Measurements from ENCODE around the gene NUDT21. TPM values are rescaled to one million over a fixed set of nuclear protein-coding genes. Genes with fewer than 3 reads are reported as not detected.

The NUDT21 gene
- total RNA-seq, 1 experiment from 2014 or later: 109 TPM

- no peak overlapping the region for H3K4me2 ChIP-seq (ENCODE audit: low read length)
- intact Hi-C loops (cut with micrococcal nuclease): no loop called here
- peaks cover 55% of the 10 kb centered on the region for H3K36me3 ChIP-seq (ENCODE audit: low read depth, low read length)
- H3K9me3 ChIP-seq (ENCODE audit: low read length): no peaks in the 10 kb centered on the region
- no TSS peak for BruUV-seq (replicated peaks)
- H3K27me3 ChIP-seq (ENCODE audit: low read length): no peaks in the 10 kb centered on the region
- DNase-seq: no peak
- H3K9me2 ChIP-seq (replicated peaks; ENCODE audit: low read length): no peaks in the 10 kb centered on the region
- no peak overlapping the region for H3K9ac ChIP-seq (ENCODE audit: low read length)
- no peak overlapping the region for H3K27ac ChIP-seq (ENCODE audit: low read length)
- peaks cover 4% of the 10 kb centered on the region; the same call in 1 of the 2 replicates for H4K20me1 ChIP-seq (ENCODE audit: low read length)
- no peak overlapping the region for H3K4me3 ChIP-seq (ENCODE audit: low read length)
- H3K79me2 ChIP-seq (ENCODE audit: low read length): no peaks in the 10 kb centered on the region
- H3K4me1 ChIP-seq (ENCODE audit: insufficient read depth, low read length): peaks cover 18% of the 10 kb centered on the region
- CTCF ChIA-PET: interaction anchor here (0.6 kb wide), 1 partner anchor 125 kb away, joined by 4 read pairs; no protein-coding TSS in a partner anchor
- no peak for TF ChIP-seq EZH2 (IDR thresholded peaks at IDR 0.05; ENCODE audit: low read length, unreplicated experiment)
- TF ChIP-seq, protein P1, sequence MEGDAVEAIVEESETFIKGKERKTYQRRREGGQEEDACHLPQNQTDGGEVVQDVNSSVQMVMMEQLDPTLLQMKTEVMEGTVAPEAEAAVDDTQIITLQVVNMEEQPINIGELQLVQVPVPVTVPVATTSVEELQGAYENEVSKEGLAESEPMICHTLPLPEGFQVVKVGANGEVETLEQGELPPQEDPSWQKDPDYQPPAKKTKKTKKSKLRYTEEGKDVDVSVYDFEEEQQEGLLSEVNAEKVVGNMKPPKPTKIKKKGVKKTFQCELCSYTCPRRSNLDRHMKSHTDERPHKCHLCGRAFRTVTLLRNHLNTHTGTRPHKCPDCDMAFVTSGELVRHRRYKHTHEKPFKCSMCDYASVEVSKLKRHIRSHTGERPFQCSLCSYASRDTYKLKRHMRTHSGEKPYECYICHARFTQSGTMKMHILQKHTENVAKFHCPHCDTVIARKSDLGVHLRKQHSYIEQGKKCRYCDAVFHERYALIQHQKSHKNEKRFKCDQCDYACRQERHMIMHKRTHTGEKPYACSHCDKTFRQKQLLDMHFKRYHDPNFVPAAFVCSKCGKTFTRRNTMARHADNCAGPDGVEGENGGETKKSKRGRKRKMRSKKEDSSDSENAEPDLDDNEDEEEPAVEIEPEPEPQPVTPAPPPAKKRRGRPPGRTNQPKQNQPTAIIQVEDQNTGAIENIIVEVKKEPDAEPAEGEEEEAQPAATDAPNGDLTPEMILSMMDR (conservative IDR thresholded peaks at IDR 0.05; ENCODE audit: low read depth, low read length): no peak
- no peak overlapping the region for H2AFZ ChIP-seq (ENCODE audit: low read length)
- POLR2A ChIA-PET (ENCODE audit: unreplicated experiment): no interaction called here
- H3F3A ChIP-seq (ENCODE audit: low read length, unreplicated experiment): no peaks in the 10 kb centered on the region
- ATAC-seq: no peak
Observed at GRCh38 chr16:56475201-56475600, 24.1 kb upstream of the NUDT21 start.

- Histone ChIP-seq H3K79me2 (ENCODE audit: low read length) (no peaks in the 10 kb centered on the region), H3K9me2 (replicated peaks; ENCODE audit: low read length) (no peaks in the 10 kb centered on the region), H3K4me2 (ENCODE audit: low read length) (peak overlapping the region; percentile 70), H4K20me1 (ENCODE audit: low read length) (peaks cover 4% of the 10 kb centered on the region; the same call in 1 of the 2 replicates), H3K27me3 (ENCODE audit: low read length) (no peaks in the 10 kb centered on the region), H3K9me3 (ENCODE audit: low read length) (no peaks in the 10 kb centered on the region), H3K36me3 (ENCODE audit: low read depth, low read length) (peaks cover 54% of the 10 kb centered on the region), H2AFZ (ENCODE audit: low read length) (no peak overlapping the region), H3K4me3 (ENCODE audit: low read length) (peak overlapping the region; percentile 42; the same call in 1 of the 2 replicates), H3K4me1 (ENCODE audit: insufficient read depth, low read length) (peaks cover 22% of the 10 kb centered on the region), H3K9ac (ENCODE audit: low read length) (no peak overlapping the region), H3K27ac (ENCODE audit: low read length) (peak overlapping the region; percentile 57), H3F3A (ENCODE audit: low read length, unreplicated experiment) (peaks cover 5% of the 10 kb centered on the region)
- ChIA-PET CTCF (no interaction called here), POLR2A (ENCODE audit: unreplicated experiment) (no interaction called here)
- intact Hi-C loops (cut with micrococcal nuclease): no loop called here
- BruUV-seq (replicated peaks): no TSS peak
- TF ChIP-seq EZH2 (IDR thresholded peaks at IDR 0.05; ENCODE audit: low read length, unreplicated experiment) (no peak), EZH2phosphoT487 (IDR thresholded peaks at IDR 0.05; ENCODE audit: borderline replicate concordance, low read length) (no peak)
- TF ChIP-seq, protein P1 (conservative IDR thresholded peaks at IDR 0.05; ENCODE audit: low read depth, low read length): no peak
- ATAC-seq (no peak), DNase-seq (no peak)
Observed at GRCh38 chr16:56470666-56471065, 19.5 kb upstream of the NUDT21 start.

GRCh38 chr16:56470232-56470631 is 19.1 kb upstream of the NUDT21 start:
- BruUV-seq (replicated peaks): no TSS peak
- ChIA-PET CTCF (no interaction called here), POLR2A (ENCODE audit: unreplicated experiment) (no interaction called here)
- Histone ChIP-seq H3K9ac (ENCODE audit: low read length) (no peak overlapping the region), H3K27me3 (ENCODE audit: low read length) (no peaks in the 10 kb centered on the region), H3K4me1 (ENCODE audit: insufficient read depth, low read length) (peaks cover 22% of the 10 kb centered on the region), H3K79me2 (ENCODE audit: low read length) (no peaks in the 10 kb centered on the region), H3K27ac (ENCODE audit: low read length) (peak overlapping the region; percentile 66), H4K20me1 (ENCODE audit: low read length) (peaks cover 4% of the 10 kb centered on the region; the same call in 1 of the 2 replicates), H3K36me3 (ENCODE audit: low read depth, low read length) (peaks cover 52% of the 10 kb centered on the region), H3K4me2 (ENCODE audit: low read length) (peak overlapping the region; percentile 70), H3K4me3 (ENCODE audit: low read length) (peak overlapping the region; percentile 42; the same call in 1 of the 2 replicates), H2AFZ (ENCODE audit: low read length) (no peak overlapping the region), H3F3A (ENCODE audit: low read length, unreplicated experiment) (peaks cover 5% of the 10 kb centered on the region), H3K9me3 (ENCODE audit: low read length) (no peaks in the 10 kb centered on the region), H3K9me2 (replicated peaks; ENCODE audit: low read length) (no peaks in the 10 kb centered on the region)
- intact Hi-C loops (cut with micrococcal nuclease): no loop called here
- ATAC-seq (peak; percentile 88), DNase-seq (peak; percentile 89)
- TF ChIP-seq, protein P1 (conservative IDR thresholded peaks at IDR 0.05; ENCODE audit: low read depth, low read length): no peak
- TF ChIP-seq EZH2phosphoT487 (IDR thresholded peaks at IDR 0.05; ENCODE audit: borderline replicate concordance, low read length) (no peak), EZH2 (IDR thresholded peaks at IDR 0.05; ENCODE audit: low read length, unreplicated experiment) (no peak)

Measured in PC-3 (cell line).